Hematopoietic multipotent progenitor cell treated with erythropoietin and hydrocortisone succinate and interleukin-3 and kit ligand, for 17 days (in vitro differentiated cells): ENCODE measurements around the gene PIK3CG.
"Not testable (repeated sequence)": the region's sequence is repeated elsewhere in the genome, so short reads cannot be mapped to it uniquely, and the experiment has no call there.

Experiments
- DNase-seq: peaks from one replicate; pipeline ENCODE4 v3.0.0-alpha.2; 2015; ENCODE audit warnings: low spot score

Gene PIK3CG

GRCh38 chr7:106887421-106887820 is 22.3 kb downstream of the PIK3CG start:
- DNase-seq, result no peak

- no peak for DNase-seq
These were observed 23.1 kb downstream of the PIK3CG start for GRCh38 chr7:106888204-106888603.

GRCh38 chr7:106890952-106891351 is 25.9 kb downstream of the PIK3CG start:
- no peak for DNase-seq

DNA sequence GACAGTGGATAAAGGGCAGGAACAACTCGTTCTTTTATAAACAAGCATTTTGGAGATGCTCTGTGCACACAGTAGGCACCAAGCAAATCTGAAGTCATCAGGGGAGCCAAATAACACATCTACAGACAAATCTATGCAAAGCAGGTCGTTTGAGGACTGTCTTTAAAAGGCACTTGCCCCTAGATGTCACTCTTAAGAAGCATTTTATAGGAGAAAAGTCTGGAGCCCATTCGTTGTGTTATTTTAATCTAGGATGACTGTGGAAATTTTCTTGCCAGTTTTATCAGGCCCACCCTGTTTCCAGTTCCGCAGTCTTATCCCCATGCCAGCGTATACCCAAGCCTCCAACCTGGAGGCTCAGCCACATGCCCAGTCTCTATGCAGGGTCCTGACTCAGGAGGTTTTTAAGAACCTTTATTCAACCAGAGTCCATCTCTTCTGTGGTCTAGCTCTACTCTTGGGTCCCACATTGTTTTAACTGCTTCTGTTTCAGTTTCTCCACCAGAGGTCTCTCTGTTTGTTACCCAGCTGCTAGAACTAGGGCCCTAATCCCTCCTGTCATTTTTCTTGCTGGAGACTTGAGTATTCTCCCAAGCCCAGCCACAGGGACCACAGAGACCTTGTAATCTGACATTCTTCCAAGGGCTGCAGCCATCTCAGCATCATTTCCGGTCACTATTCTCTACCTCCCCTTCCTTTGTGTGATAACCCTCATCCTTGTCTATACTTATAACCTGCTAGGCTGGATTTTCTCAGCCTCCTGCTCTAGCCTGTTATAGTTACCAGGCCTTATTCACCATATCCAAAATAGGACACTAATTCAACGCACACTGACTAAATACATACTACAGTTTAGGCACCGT is 26.7 kb downstream of the PIK3CG start:
- DNase-seq, result no peak

DNA sequence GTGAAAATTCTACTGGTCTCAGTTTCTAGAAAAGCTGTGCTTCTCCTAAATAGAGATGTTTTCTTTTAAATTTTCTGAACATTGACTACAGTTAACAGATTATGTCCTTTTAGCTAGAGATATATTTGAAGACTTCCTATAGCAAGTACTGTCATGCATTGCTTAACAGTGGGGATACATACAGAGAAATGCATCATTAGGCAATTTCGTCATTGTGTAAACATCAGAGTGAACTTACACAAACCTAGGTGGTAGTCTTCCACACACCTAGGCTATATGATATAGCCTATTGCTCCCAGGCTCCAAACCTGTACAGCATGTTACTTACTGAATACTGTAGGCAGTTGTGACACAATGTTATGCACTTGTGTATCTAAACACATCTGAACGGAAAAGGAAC is 28.5 kb downstream of the PIK3CG start:
- no peak for DNase-seq

DNA sequence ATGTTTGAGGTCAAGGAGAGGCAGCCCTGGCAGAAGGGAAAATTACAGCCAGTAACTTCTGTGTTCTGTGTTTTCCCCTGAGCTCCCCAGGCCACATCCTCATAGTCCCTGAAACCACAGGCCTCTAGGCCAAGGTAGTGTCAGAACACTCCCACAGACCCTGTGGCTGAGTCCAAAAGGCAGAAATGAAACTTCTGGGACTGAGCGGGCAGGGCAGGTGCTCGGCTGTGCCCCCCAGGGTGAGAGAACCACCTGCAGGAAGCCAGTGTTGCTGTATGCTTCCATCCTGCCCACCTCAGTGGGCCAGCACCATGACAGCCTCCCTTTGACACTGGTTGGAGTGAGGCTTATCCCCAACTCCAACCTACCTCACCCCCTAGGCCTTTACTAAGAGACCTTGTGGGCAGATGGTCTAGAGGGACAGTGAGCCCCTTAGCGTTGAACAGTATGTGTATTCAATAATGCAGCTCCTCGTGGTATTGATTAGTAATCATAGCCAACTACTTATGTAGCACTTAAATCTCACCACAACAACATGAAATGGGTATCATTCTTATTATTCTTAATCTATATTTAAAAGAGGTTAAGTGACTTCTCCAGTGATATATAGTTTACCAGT is 30.3 kb downstream of the PIK3CG start:
- DNase-seq, result no peak

- no peak for DNase-seq
These were observed 31.1 kb downstream of the PIK3CG start for GRCh38 chr7:106896231-106896630.

DNA sequence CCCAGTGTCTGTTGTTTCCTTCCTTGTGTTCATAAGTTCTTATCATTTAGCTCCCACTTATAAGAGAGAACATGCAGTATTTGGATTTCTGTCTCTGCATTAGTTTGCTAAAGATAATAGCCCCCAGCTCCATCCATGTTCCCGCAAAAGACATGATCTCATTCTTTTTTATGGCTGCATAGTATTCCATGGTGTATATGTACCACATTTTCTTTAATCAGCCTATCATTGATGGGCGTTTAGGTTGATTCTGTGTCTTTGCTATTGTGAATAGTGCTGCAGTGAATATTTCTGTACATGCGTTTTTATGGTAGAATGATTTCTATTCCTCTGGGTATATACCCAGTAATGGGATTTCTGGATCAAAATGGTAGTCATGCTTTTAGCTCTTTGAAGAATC is 32.5 kb downstream of the PIK3CG start:
- DNase-seq, result not testable (repeated sequence)

- not testable (repeated sequence) for DNase-seq
These were observed 33.9 kb downstream of the PIK3CG start for GRCh38 chr7:106898967-106899366.

DNA sequence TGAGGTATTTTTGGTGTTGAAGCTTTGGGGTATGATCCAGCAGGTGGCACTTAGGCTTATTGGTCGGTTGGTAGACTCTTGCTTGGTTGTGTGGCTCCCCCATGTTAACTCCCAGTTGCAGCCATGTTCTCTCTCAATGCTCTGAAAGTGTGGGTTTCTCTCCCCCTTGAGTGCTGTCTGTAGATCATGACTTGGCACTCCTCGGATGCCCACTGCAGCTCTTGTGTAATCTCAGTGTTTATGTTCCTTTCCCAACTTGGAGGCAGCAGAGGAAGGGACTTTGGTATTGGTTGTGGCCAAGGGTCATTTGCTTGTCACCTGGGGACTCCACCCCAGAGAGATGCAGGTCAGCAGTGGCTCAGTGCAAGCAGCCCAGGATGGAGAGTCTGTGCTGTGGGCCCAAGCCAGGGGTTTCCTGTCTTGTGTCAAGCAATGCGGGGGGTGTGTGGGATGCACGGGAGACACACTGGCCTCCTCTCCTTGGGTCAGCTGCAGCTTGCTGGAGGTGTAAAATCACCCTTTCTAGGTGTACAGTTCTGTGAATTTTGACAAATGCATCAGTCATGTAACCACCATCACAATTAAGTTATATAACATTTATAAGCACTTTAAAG is 36.9 kb downstream of the PIK3CG start:
- no peak for DNase-seq

DNA sequence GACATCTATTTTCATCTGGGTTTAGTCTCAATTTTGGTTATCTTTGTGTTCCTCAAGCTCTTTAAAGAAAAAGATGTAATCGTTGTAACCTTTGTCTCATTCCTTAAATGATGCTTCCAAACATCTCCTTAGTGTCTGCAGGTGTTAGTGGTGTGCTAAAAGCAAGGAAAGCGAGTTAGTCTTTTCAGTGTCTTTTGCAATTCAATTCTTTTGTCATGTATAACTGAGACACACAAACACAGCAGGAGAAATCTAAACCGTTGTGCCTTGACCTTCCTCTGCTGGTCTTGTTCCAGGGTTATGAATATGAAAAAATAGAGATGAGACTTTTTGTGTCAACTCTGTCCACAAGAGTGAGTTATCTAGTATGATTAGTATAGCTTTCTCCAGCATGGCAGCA is 40.7 kb downstream of the PIK3CG start:
- DNase-seq, result no peak

DNA sequence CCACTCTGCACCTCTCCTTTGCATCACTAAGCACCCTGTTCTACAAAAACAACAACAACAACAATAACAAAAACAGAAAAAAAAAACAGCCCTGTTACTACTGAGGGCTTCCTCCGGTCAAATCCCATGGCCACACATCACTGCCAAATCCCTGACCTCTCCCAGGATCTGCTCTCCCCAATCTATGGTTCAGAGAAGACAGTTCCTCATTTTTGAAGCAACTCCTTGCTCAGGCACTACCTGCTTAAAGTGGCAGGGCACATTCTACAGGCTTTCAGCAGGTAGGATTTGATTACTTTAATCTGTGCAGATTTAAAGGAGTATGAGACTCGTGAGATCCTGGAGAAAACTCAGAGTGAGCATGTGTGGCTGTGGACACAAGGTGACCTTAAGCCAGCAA is 46.9 kb downstream of the PIK3CG start:
- DNase-seq, result no peak

GRCh38 chr7:106914018-106914607 is 49.0 kb downstream of the PIK3CG start:
- DNase-seq, result no peak

- DNase-seq, result no peak
These were observed 50.3 kb downstream of the PIK3CG start for GRCh38 chr7:106915407-106915806.

GRCh38 chr7:106915873-106916272 is 50.8 kb downstream of the PIK3CG start:
- DNase-seq, result no peak

DNA sequence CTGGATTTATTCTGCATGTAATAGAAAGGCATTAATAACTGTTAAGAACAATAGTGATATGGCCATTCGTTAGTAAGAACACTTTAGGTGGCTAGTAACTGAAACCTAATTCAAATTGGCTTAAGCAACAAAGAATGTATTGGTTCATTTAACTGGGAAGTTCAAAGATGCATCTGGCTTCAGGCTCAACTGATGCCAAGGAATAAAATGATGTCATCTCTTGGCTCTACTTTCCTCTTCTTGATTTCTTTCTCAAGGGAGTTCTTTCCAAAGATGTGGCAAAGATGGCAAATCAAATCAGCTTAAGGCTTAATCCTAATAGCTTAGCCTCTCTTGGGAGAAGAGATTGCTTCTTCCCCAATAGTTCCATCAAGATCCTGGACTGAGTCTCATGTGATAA is 51.6 kb downstream of the PIK3CG start:
- no peak for DNase-seq

DNA sequence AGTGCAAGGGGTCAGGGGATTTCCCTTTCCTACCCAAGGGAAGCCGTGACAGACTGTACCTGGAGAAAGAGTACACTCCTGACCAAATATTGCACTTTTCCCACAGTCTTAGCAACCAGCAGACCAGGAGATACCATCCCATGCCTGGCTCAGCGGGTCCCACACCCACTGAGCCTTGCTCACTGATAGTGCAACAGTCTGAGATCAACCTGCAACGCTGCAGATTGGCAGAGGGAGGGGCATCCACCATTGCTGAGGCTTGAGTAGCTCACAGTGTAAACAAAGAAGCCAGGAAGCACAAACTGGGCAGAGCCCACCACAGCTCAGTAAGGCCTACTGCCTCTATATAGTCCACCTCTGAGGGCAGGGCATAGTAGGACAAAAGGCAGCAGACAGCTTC is 53.9 kb downstream of the PIK3CG start:
- DNase-seq, result no peak

DNA sequence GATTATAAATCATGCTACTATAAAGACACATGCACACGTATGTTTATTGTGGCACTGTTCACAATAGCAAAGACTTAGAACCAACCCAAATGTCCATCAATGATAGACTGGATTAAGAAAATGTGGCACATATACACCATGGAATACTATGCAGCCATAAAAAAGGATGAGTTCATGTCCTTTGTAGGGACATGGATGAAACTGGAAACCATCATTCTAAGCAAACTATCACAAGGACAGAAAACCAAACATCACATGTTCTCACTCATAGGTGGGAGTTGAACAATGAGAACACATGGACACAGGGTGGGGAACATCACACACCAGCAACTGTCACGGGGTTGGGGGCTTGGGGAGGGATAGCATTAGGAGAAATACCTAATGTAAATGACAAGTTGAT is 59.4 kb downstream of the PIK3CG start:
- DNase-seq, result not testable (repeated sequence)

- no peak for DNase-seq
These were observed 61.8 kb downstream of the PIK3CG start for GRCh38 chr7:106926892-106927291.

GRCh38 chr7:106927536-106927935 is 62.5 kb downstream of the PIK3CG start:
- DNase-seq, result no peak

GRCh38 chr7:106929616-106930015 is 64.5 kb downstream of the PIK3CG start:
- DNase-seq, result not testable (repeated sequence)

DNA sequence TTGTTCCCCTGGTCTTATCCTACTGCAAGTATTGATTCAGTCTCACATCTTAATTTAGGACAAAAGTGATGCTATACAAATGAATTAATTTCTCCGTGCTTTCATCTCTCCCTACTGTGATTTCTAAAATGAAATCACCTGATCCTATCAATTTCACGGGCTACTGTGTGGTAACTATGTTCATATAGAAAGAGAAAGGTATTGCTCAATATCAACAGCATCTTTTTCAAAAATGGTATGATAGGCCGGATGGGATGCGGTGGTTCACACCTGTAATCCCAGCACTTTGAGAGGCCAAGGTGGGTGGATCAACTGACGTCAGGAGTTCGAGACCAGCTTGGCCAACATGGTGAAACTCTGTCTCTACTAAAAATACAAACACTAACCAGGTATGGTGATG is 71.2 kb downstream of the PIK3CG start:
- DNase-seq, result no peak

- not testable (repeated sequence) for DNase-seq
These were observed 73.0 kb downstream of the PIK3CG start for GRCh38 chr7:106938122-106938521.
